SH-SY5Y (cell line): ENCODE data around the gene VWC2L.

Source experiments
- GATA2 ChIP-seq: IDR thresholded peaks from 2 replicates; pipeline ENCODE4 v1.6.1; 2011; ENCODE audit warnings: mild to moderate bottlenecking, low read depth, low read length
- GATA3 ChIP-seq: IDR thresholded peaks from 2 replicates; pipeline ENCODE4 v1.6.1; 2011; ENCODE audit warnings: low read depth, mild to moderate bottlenecking, low read length, moderate library complexity

DNA sequence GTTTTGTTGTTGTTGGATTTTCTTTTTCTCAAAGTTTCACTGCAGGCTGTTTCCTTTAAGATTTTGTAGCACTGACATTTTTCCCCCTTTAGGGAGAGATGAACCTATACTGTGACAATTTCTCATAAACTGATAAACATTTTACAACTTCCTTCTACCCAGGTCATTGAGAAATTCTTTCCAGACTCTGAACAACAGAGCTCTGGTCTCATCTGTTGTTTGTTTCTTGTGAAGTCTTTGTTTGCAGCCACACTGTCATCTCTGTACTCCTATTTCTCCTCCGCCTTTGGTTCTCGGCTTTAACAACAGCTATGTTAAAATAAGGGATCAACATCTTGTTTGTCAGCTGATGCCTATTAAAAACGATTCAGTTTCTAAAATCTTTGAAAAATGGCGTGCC is 167.6 kb downstream of the VWC2L start:
- TF ChIP-seq GATA2 (no peak), GATA3 (no peak)
